Stomach (tissue), 4 donors: ENCODE data around the gene INTS12.

Experiments
- POLR2AphosphoS5 ChIP-seq, 3 donors: sonication (generic); formaldehyde crosslinking; IDR thresholded peaks; one replicate each; pipeline ENCODE4 v1.6.1; 2016; ENCODE audit warnings: antibody characterized with exemption in 3 of 3
- TF ChIP-seq, protein P1 (sequence below), 7 experiments: fragments of 450-650 bp in 4 of 7; fragments of 200-600 bp in 3 of 7; sonication (generic) in 3 of 7; IDR thresholded peaks; one replicate each; pipeline ENCODE4 v1.5.1; 2016 to 2019; ENCODE audit warnings: antibody characterized with exemption in 7 of 7, control low read depth in 2 of 7, mild to moderate bottlenecking in 1 of 7

GRCh38 chr4:105666693-105667092, 41.8 kb downstream of the INTS12 start:
- TF ChIP-seq, protein P1, sequence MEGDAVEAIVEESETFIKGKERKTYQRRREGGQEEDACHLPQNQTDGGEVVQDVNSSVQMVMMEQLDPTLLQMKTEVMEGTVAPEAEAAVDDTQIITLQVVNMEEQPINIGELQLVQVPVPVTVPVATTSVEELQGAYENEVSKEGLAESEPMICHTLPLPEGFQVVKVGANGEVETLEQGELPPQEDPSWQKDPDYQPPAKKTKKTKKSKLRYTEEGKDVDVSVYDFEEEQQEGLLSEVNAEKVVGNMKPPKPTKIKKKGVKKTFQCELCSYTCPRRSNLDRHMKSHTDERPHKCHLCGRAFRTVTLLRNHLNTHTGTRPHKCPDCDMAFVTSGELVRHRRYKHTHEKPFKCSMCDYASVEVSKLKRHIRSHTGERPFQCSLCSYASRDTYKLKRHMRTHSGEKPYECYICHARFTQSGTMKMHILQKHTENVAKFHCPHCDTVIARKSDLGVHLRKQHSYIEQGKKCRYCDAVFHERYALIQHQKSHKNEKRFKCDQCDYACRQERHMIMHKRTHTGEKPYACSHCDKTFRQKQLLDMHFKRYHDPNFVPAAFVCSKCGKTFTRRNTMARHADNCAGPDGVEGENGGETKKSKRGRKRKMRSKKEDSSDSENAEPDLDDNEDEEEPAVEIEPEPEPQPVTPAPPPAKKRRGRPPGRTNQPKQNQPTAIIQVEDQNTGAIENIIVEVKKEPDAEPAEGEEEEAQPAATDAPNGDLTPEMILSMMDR (IDR thresholded peaks at IDR 0.05) = no peak
- TF ChIP-seq POLR2AphosphoS5 (IDR thresholded peaks at IDR 0.05) = no peak
